ENCODE data around the gene KCNA3. TPM values are rescaled to one million over a fixed set of nuclear protein-coding genes. Genes with fewer than 3 reads are reported as not detected.

Gene KCNA3
- total and polyA plus RNA-seq, 8 donors = 0.73 to 11.9 (median 3.3) TPM; not detected in 4

GRCh38 chr1:110687250-110687649 is 12.5 kb upstream of the KCNA3 start:
- TF ChIP-seq POLR2A (IDR thresholded peaks at IDR 0.05) (no peak), EP300 (IDR thresholded peaks at IDR 0.05) (no peak), POLR2AphosphoS5 (IDR thresholded peaks at IDR 0.05) (no peak), CTCF (IDR thresholded peaks at IDR 0.05) (no peak)
- intact Hi-C loops (cut with DNase I; ENCODE audit: low total_unique reads) = no loop called here
- no peak for DNase-seq

GRCh38 chr1:110686188-110686587 is 11.4 kb upstream of the KCNA3 start:
- TF ChIP-seq CTCF (IDR thresholded peaks at IDR 0.05) = no peak
- TF ChIP-seq POLR2AphosphoS5 (IDR thresholded peaks at IDR 0.05) = no peak
- TF ChIP-seq POLR2A (IDR thresholded peaks at IDR 0.05) = no peak
- TF ChIP-seq EP300 (IDR thresholded peaks at IDR 0.05) = no peak

More at GRCh38 chr1:110687250-110687649, 12.5 kb upstream of the KCNA3 start:
- no peaks in the 10 kb centered on the region for H3K36me3 ChIP-seq
- H3K27ac ChIP-seq = no peak overlapping the region
- H3K27me3 ChIP-seq = peaks cover 0 to 26% (median 0%) of the 10 kb centered on the region in 3 donors
- no peak overlapping the region for H3K4me3 ChIP-seq
- WGBS, 5 donors = 53 to 76% (median 72%) methylated on average over 1 of the region's 1 CpG
- H3K9me3 ChIP-seq = no peaks in the 10 kb centered on the region
- H3K4me1 ChIP-seq = no peaks in the 10 kb centered on the region

GRCh38 chr1:110684491-110684890 is 9.8 kb upstream of the KCNA3 start:
- intact Hi-C loops (cut with DNase I; ENCODE audit: low total_unique reads) = no loop called here
- Histone ChIP-seq H3K27me3 (peaks cover 0 to 40% (median 0%) of the 10 kb centered on the region in 3 donors), H3K27ac (no peak overlapping the region), H3K4me3 (no peak overlapping the region), H3K4me1 (no peaks in the 10 kb centered on the region), H3K9me3 (no peaks in the 10 kb centered on the region), H3K36me3 (no peaks in the 10 kb centered on the region)
- 56 to 72% (median 62%) methylated on average over 2 of the region's 2 CpGs for WGBS, 5 donors
- no peak for DNase-seq
- TF ChIP-seq EP300 (IDR thresholded peaks at IDR 0.05) (no peak), CTCF (IDR thresholded peaks at IDR 0.05) (no peak), POLR2AphosphoS5 (IDR thresholded peaks at IDR 0.05) (no peak), POLR2A (IDR thresholded peaks at IDR 0.05) (no peak)

More at GRCh38 chr1:110686188-110686587, 11.4 kb upstream of the KCNA3 start:
- Histone ChIP-seq H3K4me1 (no peaks in the 10 kb centered on the region), H3K27me3 (peaks cover 0 to 34% (median 0%) of the 10 kb centered on the region in 3 donors), H3K27ac (no peak overlapping the region), H3K9me3 (no peaks in the 10 kb centered on the region), H3K36me3 (no peaks in the 10 kb centered on the region), H3K4me3 (no peak overlapping the region)
- DNase-seq = no peak
- intact Hi-C loops (cut with DNase I; ENCODE audit: low total_unique reads) = no loop called here
- WGBS, 5 donors = 76 to 93% (median 84%) methylated on average over 4 of the region's 4 CpGs

GRCh38 chr1:110682898-110683297 is 8.2 kb upstream of the KCNA3 start:
- DNase-seq = no peak
- WGBS, 5 donors = 63 to 93% (median 88%) methylated on average over 1 of the region's 1 CpG
- Histone ChIP-seq H3K4me1 (no peaks in the 10 kb centered on the region), H3K9me3 (no peaks in the 10 kb centered on the region), H3K27ac (no peak overlapping the region), H3K4me3 (no peak overlapping the region), H3K27me3 (peaks cover 0 to 50% (median 0%) of the 10 kb centered on the region in 3 donors), H3K36me3 (no peaks in the 10 kb centered on the region)
- intact Hi-C loops (cut with DNase I; ENCODE audit: low total_unique reads) = no loop called here
- TF ChIP-seq EP300 (IDR thresholded peaks at IDR 0.05) (no peak), CTCF (IDR thresholded peaks at IDR 0.05) (no peak), POLR2A (IDR thresholded peaks at IDR 0.05) (no peak), POLR2AphosphoS5 (IDR thresholded peaks at IDR 0.05) (no peak)

Data from stomach (tissue), 9 donors.